ENCODE data around the gene CTDSPL2. TPM values are rescaled to one million over a fixed set of nuclear protein-coding genes. Genes with fewer than 3 reads are reported as not detected.

The CTDSPL2 gene
- total and polyA plus RNA-seq, 10 of the 15 experiments (the other 5 are each of a cell fraction or from before 2014, with no cell fraction given), result 10.7 to 77.1 (median 44.9) TPM

DNA sequence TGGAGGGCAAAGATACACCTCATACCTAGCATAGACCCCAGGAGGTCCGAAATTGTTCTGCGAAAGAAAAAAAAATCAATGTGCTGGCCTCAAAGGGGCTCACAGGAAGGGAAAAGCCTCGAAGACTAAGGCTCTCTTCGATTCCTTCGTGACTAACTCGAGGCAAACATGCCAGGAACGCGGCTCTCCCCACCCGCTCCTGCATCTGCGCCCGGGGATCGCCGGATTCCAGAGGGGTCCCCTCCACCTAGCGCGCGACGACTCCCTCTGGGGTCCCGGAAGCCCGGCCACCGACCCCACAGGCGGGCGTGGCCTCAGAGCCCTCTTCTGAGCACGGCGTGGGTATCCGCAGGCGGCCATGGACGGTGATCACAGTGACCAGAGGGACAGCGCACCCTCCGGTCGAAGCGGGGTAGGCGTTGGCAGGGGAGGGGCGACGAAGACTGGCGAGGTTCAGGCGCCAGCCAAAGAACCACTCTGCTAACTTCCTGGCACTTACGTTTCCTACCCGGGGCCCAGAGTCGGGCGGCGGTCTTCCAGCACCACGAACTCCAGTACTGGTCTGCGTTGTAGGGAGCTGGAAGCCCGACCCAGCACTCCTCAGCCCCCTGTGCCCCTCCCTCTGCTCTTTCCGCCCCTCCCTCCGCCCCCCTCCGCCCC lies 109.0 kb downstream of the CTDSPL2 start (continued):
- TF ChIP-seq, protein P1, sequence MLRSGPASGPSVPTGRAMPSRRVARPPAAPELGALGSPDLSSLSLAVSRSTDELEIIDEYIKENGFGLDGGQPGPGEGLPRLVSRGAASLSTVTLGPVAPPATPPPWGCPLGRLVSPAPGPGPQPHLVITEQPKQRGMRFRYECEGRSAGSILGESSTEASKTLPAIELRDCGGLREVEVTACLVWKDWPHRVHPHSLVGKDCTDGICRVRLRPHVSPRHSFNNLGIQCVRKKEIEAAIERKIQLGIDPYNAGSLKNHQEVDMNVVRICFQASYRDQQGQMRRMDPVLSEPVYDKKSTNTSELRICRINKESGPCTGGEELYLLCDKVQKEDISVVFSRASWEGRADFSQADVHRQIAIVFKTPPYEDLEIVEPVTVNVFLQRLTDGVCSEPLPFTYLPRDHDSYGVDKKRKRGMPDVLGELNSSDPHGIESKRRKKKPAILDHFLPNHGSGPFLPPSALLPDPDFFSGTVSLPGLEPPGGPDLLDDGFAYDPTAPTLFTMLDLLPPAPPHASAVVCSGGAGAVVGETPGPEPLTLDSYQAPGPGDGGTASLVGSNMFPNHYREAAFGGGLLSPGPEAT (IDR thresholded peaks at IDR 0.05; ENCODE audit: low read depth), result no peak
- TF ChIP-seq ESRRA (IDR thresholded peaks at IDR 0.05; ENCODE audit: low read length) (no peak), CBX5 (IDR thresholded peaks at IDR 0.05; ENCODE audit: low read depth) (no peak), NFYA (IDR thresholded peaks at IDR 0.05; ENCODE audit: borderline replicate concordance, low read depth, low read length) (no peak), ZNF687 (IDR thresholded peaks at IDR 0.05) (peak; percentile 20; the same call in 1 of the 2 replicates), BCL11A (IDR thresholded peaks at IDR 0.05; ENCODE audit: low read depth, low read length) (no peak), HDGF (IDR thresholded peaks at IDR 0.05) (no peak; the same call in 1 of the 2 replicates), TAF1 (IDR thresholded peaks at IDR 0.05; ENCODE audit: borderline replicate concordance, low read depth, low read length) (0 out of 2 replicates have a peak, but pooled peaks have one; percentile 47), IRF3 (IDR thresholded peaks at IDR 0.05) (no peak), NFYB (IDR thresholded peaks at IDR 0.05; ENCODE audit: insufficient read depth, low read depth, low read length) (no peak), ASH2L (IDR thresholded peaks at IDR 0.05; ENCODE audit: borderline replicate concordance, low read depth) (no peak)
- TF ChIP-seq, protein P2, sequence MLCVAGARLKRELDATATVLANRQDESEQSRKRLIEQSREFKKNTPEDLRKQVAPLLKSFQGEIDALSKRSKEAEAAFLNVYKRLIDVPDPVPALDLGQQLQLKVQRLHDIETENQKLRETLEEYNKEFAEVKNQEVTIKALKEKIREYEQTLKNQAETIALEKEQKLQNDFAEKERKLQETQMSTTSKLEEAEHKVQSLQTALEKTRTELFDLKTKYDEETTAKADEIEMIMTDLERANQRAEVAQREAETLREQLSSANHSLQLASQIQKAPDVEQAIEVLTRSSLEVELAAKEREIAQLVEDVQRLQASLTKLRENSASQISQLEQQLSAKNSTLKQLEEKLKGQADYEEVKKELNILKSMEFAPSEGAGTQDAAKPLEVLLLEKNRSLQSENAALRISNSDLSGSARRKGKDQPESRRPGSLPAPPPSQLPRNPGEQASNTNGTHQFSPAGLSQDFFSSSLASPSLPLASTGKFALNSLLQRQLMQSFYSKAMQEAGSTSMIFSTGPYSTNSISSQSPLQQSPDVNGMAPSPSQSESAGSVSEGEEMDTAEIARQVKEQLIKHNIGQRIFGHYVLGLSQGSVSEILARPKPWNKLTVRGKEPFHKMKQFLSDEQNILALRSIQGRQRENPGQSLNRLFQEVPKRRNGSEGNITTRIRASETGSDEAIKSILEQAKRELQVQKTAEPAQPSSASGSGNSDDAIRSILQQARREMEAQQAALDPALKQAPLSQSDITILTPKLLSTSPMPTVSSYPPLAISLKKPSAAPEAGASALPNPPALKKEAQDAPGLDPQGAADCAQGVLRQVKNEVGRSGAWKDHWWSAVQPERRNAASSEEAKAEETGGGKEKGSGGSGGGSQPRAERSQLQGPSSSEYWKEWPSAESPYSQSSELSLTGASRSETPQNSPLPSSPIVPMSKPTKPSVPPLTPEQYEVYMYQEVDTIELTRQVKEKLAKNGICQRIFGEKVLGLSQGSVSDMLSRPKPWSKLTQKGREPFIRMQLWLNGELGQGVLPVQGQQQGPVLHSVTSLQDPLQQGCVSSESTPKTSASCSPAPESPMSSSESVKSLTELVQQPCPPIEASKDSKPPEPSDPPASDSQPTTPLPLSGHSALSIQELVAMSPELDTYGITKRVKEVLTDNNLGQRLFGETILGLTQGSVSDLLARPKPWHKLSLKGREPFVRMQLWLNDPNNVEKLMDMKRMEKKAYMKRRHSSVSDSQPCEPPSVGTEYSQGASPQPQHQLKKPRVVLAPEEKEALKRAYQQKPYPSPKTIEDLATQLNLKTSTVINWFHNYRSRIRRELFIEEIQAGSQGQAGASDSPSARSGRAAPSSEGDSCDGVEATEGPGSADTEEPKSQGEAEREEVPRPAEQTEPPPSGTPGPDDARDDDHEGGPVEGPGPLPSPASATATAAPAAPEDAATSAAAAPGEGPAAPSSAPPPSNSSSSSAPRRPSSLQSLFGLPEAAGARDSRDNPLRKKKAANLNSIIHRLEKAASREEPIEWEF (IDR thresholded peaks at IDR 0.05; ENCODE audit: insufficient replicate concordance, low read depth, low read length), result no peak
- TF ChIP-seq, protein P3, sequence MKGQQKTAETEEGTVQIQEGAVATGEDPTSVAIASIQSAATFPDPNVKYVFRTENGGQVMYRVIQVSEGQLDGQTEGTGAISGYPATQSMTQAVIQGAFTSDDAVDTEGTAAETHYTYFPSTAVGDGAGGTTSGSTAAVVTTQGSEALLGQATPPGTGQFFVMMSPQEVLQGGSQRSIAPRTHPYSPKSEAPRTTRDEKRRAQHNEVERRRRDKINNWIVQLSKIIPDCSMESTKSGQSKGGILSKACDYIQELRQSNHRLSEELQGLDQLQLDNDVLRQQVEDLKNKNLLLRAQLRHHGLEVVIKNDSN (IDR thresholded peaks at IDR 0.05; ENCODE audit: borderline replicate concordance, extremely low read length, insufficient read depth, low read depth, low read length), result no peak
- TF ChIP-seq, protein P4, sequence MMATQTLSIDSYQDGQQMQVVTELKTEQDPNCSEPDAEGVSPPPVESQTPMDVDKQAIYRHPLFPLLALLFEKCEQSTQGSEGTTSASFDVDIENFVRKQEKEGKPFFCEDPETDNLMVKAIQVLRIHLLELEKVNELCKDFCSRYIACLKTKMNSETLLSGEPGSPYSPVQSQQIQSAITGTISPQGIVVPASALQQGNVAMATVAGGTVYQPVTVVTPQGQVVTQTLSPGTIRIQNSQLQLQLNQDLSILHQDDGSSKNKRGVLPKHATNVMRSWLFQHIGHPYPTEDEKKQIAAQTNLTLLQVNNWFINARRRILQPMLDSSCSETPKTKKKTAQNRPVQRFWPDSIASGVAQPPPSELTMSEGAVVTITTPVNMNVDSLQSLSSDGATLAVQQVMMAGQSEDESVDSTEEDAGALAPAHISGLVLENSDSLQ (IDR thresholded peaks at IDR 0.05), result no peak

Measured in GM12878 (cell line).